HG02763 (cell line): ENCODE results near the gene SCAI.
"Not testable (repeated sequence)": the region's sequence is repeated elsewhere in the genome, so short reads cannot be mapped to it uniquely, and the experiment has no call there.

Source experiments
- ATAC-seq: cut with Tn5 transposase; IDR thresholded peaks from one replicate; pipeline ENCODE4 v1.9.1; 2021; ENCODE audit warnings: mild to moderate bottlenecking, moderate library complexity; ENCODE audit not compliant: unreplicated experiment

Gene SCAI

GRCh38 chr9:125143377-125144090 lies at the start of gene SCAI:
TSS of gene SCAI (minus strand) at chr9:125143528. CDS start at chr9:125143437, 91 bp downstream.
- peak; percentile 98 for ATAC-seq

GRCh38 chr9:125190361-125190801 lies 47.1 kb upstream of the SCAI start:
- ATAC-seq, result no peak

DNA sequence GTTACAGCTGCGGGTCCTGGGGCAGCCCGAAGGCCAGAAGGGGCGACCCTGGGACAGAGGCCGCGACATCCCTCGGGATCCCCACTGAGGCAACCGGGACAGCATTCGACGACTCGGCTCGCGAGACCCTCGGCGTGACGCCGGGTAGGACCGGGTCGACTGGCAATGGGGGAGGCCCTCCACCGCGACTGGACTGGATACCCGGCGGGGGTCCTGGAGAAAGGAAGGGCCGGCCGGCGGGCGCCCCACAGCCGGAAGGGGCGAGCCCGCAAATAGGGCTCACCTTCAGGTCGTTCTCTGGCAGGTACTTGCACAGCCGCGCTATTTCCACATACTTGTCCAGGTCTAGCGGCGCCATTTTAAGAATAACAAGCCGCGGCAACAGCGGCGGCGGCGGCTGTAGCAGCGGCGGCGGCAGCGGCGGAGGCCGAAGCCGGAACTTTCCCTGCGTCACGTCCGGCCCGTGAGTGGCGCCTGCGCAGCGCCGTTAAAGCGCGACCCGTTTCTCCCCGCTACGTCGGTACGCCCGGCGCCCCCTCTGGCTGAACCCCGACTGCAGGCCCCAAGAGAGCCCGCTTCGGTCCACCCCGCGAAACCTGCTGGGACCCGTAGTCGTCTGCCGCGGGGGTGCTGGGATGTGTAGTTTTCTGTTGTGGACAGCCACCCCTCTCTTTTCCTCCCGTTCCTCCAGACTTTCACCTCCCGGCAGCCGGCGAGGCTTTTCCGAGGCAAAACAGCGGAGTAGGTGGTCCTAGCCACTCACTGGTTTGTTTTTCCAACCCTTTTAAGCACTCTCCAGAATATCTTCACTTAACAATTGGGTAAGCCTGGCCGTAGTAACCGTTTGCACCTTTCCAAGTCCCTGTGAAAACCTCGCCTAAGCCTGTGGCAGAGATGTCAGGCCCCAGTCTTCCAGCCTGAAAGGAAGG lies 46.3 kb upstream of the SCAI start, which contains the start of gene PPP6C:
PPP6C (minus strand) TSS at position 443 of the 929 bp plus-strand sequence; CDS start at position 358, 85 bp downstream.
- ATAC-seq, result peak; percentile 96

DNA sequence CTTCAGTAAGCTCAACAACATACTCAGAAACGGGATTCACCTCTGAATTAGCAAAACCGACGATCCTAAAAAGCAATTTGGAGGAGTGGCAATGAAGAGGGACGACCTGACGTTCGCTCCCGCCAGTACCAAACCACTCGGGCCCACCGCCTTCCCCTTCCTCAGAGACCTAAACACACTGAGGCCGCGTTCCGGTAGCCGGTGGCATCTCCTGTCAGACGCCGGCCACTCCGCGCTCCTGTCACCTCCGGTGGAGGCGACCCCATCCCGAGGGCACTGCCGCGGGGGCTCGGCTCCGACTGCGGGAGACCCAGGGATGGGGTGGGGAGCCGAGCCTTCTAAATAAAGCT lies 45.7 kb upstream of the SCAI start:
- peak; percentile 14 for ATAC-seq

- ATAC-seq, result no peak
Measured at GRCh38 chr9:125183561-125183960, 40.2 kb upstream of the SCAI start.

DNA sequence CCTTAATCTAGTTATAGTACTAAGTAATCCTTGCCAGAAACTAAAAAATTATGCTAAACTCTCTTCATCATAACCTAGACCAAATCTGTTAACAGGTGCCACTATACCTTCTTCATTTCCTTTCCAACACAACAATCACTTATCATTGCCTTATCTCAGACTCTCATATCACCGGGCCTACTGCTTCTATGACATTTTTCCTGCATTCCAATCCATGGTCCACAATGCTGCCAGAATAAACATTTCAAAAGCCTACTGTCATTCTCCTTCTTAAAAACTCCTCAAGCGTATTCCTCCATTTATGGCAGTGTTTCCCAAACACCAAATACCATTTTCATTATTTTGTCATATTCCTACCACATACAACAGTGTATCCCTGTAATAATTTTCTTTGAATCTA lies 39.7 kb upstream of the SCAI start:
- ATAC-seq, result no peak

- ATAC-seq, result not testable (repeated sequence)
Measured at GRCh38 chr9:125181756-125182155, 38.4 kb upstream of the SCAI start.

DNA sequence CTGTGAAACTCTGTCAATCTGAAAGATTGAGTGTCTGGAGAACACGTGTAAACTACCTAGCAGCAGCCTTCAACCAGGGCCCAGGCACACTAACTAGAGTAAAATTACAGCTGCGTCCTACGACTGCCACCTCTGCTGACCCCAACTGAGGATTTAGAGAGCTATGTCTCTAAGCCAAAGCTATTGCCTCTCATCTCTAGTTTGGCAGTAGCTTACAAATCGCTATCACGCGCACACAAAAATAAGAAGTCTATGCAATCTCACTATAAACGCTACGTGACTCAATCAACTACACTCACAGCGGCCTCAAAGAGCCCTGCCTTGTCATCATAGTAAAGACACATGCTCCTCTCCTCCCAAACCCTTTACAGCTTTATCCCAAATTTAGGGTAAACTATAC lies 37.5 kb upstream of the SCAI start:
- no peak for ATAC-seq

GRCh38 chr9:125179776-125180175 lies 36.4 kb upstream of the SCAI start:
- ATAC-seq, result not testable (repeated sequence)

GRCh38 chr9:125177888-125178287 lies 34.6 kb upstream of the SCAI start:
- ATAC-seq, result no peak

GRCh38 chr9:125176636-125177035 lies 33.3 kb upstream of the SCAI start:
- ATAC-seq, result no peak

- no peak for ATAC-seq
Measured at GRCh38 chr9:125172031-125172755, 28.9 kb upstream of the SCAI start.

DNA sequence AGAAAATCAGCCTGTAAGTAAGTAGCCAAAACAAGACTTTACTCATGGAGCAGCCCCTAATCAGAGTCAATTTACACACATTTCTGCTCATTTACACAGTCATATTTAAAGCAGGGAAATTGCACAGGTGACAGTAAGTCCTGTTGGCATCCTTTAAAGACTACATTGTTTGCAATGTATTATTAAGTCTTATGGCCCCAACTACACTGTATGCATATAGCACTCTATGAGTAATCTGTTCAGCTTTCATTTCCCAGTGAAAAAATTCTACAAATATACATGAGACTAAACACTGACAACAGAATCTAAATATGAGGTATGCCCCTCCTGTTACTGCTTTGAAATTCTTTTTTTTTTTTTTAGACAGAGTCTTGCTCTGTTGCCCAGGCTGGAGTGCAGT lies 26.6 kb upstream of the SCAI start:
- ATAC-seq, result no peak

DNA sequence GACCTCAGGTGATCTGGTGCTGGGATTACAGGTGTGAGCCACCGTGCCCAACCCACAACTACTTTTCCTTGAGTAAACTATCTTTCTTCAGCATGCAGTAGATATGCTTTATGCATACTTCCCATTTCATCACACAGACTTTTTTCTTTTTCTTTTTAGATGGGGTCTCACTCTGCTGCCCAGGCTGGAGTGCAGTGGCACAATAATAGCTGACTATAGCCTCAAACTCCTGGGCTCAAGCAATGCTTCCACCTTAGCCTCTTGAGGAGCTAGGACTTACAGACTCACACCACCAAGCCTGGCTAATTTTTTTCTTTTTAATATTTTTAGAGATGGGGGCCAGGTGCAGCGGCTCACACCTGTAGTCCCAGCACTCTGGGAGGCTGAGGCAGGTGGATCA lies 23.4 kb upstream of the SCAI start:
- ATAC-seq, result no peak

GRCh38 chr9:125162891-125163290 lies 19.6 kb upstream of the SCAI start:
- not testable (repeated sequence) for ATAC-seq

- no peak for ATAC-seq
Measured at GRCh38 chr9:125161284-125161918, 18.1 kb upstream of the SCAI start.

- ATAC-seq, result no peak
Measured at GRCh38 chr9:125160750-125161149, 17.4 kb upstream of the SCAI start.

GRCh38 chr9:125156551-125156950 lies 13.2 kb upstream of the SCAI start:
- ATAC-seq, result no peak

DNA sequence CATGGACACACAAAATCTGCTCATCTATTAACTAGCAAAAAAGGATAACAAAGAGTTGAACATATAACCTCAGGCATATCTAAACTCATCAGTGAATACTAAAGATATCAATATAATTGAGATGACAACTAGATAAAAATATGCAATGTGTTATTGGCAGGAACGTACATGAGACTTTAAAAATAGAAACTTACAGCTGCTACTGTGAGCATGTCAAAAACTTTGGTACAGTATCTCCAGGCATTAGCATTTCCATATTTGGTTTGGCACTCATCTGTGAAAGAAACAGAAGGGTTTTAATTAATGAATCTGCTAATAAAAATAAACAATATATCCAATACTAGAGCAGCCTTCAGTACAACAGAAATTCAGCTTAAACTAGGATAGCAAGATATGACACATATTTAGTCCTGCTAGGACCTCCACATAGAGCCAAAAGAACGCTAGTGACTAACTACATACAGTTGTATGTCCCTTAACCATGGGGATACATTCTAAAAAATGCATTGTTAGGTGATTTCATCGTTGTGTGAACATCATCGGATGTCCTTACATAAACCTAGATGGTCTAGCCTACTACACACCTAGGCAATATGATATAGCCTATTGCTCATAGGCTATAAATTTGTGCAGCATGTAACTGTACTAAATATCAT lies 10.5 kb upstream of the SCAI start:
- no peak for ATAC-seq

DNA sequence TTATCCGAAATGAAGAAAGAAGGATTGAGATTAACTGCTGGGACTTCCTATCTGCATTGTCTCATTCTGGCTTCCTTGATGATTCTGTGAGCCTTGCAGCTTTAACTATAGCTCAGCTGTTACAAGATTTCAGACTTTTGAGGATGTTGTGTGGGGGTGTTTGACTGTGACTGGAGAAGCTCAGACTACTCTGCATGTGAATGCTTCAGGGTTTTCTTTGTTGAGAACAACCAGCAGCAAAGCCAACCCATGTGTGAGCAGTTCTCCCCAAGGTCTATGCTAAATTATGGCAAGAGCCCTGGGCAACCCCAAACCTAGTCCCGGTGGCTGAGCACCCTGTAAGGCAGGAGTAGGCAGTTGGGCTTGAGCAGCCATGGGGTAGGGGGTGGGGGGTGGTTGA lies 8.4 kb upstream of the SCAI start:
- ATAC-seq, result no peak
